GM21825 (cell line): ENCODE data around the gene AIP.
"Not testable (repeated sequence)": the region's sequence is repeated elsewhere in the genome, so short reads cannot be mapped to it uniquely, and the experiment has no call there.

Experiments
- ATAC-seq: cut with Tn5 transposase; IDR thresholded peaks from one replicate; pipeline ENCODE4 v1.9.1; 2021; ENCODE audit warnings: mild to moderate bottlenecking, moderate library complexity; ENCODE audit not compliant: unreplicated experiment

The AIP gene

DNA sequence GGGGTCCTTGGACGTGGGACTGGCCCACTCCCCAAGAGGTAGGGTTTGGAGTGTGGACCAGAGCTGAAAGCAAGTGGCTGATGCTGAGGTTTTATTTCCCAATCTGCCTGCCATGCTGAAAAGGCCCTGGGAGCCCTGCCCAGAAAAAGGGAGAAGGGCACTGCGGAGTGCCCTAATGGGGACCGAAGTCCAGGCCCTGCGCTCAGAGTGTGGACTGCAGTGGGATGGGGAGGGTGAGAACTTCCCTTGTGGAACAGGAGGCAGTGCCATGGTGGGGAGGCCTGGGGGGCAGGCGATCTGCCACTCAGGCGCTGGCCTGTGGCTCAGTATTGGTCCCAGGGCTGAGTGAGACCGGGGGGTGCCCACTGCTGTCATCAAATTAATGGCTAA lies 34.6 kb upstream of the AIP start:
- no peak for ATAC-seq

GRCh38 chr11:67449116-67449844 lies 33.5 kb upstream of the AIP start:
- no peak for ATAC-seq

GRCh38 chr11:67450796-67451657 lies 31.8 kb upstream of the AIP start:
- no peak for ATAC-seq

DNA sequence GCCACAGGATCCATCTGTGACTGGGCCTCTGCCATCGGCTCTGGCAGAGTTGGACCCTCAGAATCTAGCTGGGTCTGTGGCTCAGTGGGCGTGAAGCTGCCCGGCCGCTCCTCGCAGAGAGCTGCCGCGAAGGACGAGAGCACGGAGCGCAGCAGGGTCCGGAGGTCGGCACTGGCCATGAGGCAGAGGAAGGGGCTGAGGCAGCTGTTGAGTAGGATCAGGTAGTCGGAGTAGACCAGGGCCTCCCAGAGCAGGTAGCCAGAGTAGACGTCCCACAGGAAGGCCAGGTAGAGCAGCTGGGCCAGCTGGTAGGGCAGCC lies 31.2 kb upstream of the AIP start:
- ATAC-seq: no peak

DNA sequence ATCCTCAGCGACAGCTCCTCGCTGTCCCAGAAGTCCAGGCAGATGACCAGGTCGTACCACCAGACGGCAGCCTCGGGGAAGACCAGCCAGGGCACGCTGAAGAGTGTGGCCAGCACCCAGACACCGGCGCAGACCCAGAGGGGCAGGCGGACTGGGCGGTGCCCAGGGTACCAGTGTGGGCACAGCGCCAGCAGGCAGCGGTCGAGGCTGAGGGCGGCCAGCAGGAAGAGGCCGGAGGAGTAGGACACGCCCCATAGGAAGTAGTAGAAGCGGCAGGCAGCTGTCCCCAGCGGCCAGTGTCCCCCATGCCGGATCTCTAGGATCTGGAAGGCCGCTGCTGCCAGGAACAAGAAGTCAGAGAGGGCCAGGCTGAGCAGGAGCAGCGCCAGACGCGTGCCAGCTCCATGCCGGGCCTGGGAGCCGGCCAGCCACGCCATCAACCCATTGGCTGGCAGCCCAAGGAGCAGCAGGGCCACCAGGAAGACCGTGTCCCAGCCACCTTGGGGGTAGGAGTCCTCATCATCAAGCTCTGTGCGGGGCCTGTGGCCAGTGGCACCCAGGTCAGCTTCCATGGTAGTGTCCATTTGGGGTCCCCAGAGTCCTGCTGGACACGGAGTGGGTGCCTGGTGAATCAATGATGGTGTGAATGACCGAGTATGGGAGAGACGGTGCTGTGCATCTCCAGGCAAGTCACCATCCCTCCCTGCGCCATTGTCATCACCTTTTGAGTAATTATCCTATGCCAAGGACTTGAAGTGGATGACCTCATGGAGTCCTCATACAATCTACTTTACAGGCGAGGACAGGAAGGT lies 30.5 kb upstream of the AIP start, which contains the start of gene GPR152:
Gene GPR152, minus strand, starts transcription at position 589 of the 812 bp plus-strand sequence. Its CDS starts 5 bp downstream, at position 584.
- ATAC-seq: no peak

DNA sequence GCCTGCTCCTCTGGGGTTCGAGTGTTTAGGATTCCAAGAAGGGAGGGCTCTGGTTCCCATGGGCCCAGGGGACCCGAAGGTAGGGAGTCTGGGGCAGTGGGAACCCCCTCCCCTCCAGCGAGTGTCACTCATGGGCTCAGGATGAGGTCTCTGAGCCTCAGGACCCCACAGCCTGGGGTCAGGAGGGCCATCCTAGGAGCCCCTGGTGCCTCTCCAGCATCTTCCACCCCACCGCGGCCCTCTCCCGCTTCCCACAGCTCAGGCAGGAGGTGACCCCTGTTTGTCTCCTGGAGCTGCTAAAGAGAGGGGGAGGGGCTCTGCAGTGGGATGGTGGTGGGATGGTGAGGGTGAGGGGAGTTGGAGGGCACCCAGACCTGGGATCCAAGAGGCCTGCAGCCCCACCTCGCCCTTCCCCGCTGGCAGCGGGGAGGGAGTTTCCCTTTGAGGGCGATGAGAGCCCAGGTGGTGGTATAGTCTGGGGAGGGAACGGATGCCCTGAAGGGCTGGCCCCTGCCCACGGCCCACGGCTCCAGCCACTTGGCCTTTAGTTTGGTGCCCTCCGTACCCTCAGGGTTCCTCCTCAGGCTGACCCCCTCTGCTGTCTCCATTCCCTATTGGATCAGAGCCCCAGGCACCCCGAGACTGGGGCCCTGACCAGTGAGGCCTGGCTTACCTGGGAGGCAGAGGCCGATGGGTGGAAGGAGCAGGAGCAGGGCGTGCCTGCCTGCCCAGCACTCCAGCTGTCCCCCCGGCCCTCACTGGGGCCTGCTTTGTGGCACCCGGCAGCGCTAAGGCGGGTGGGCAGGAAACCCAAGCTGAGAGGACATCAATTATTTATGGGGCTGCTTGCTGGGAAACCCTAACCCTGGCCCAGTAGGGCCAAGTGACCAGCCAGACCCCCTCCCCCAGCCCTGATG lies 28.8 kb upstream of the AIP start:
- no peak for ATAC-seq

- ATAC-seq: no peak
These were observed 27.8 kb upstream of the AIP start, which contains the start of gene CABP4 for GRCh38 chr11:67455054-67455453. Gene CABP4 (plus strand): TSS chr11:67455354. CDS start chr11:67455424, 70 bp downstream.

DNA sequence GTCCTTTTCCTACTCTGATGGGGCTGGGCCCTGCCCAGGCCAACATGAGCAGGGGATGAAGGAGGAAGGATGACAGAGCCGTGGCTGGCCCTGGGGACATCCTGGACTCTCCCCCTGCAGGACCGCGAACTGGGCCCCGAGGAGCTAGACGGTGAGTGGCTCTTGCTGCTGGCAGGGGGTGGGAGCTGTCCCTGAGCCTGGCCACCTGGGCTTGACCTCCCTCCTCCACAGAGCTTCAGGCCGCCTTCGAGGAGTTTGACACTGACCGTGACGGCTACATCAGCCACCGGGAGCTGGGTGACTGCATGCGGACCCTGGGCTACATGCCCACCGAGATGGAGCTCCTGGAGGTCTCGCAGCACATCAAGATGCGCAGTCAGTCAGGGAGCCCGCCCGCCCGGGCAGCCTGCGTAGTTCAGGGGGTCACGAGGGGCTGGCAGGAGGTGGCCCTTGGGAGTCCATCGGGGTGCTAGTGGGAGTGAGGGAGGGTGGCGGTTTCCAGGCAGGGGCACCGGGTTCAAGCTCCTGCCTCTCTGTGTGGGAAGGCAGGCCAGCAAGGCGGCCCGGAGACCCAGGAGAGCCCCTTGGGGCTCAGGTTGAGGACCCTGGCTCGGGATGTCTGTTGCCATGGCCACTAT lies 26.6 kb upstream of the AIP start:
- no peak for ATAC-seq

- no peak for ATAC-seq
These were observed 25.4 kb upstream of the AIP start for GRCh38 chr11:67457453-67457852.

- no peak for ATAC-seq
These were observed 24.6 kb upstream of the AIP start for GRCh38 chr11:67458266-67458665.

- no peak for ATAC-seq
These were observed 19.6 kb upstream of the AIP start for GRCh38 chr11:67463186-67463585.

DNA sequence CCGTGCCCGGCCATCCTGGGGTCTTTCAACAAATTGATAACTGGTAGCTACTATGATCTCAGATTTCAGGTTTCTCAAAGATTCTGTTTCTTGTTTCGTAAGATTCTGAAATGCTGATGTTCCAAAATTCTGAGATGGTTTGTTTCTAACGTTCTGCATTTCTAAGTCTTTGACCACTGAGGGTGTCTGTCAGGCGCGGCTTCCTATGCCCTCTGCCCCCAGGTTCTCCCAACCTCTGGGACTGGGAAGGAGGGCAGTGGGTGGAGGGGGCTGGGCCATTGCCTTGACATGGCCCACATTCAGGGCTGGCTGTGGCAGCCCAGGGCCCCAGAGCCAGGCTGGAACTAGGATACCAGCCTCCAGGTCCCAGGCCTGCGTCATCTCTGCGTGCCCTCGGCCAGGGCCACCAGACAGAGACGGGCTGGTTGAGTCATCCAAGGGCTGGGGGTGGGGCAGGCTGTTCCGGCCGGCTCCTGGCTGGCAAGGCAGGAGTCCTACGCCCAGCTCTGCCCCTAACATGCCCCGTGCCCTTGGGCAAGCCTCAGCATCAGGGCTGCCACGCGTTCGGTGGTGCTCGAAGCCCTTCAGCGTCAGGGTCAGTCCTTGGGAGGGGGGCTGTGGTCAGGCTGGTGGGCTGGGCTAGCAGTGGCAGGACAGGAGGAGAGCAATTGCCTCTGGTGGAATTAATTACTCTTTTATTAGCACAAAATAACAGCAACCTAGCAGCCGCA lies 19.0 kb upstream of the AIP start:
- ATAC-seq: no peak

- peak; percentile 51 for ATAC-seq
These were observed 18.2 kb upstream of the AIP start for GRCh38 chr11:67464411-67465188.

GRCh38 chr11:67465189-67465510 lies 17.7 kb upstream of the AIP start:
- no peak for ATAC-seq

DNA sequence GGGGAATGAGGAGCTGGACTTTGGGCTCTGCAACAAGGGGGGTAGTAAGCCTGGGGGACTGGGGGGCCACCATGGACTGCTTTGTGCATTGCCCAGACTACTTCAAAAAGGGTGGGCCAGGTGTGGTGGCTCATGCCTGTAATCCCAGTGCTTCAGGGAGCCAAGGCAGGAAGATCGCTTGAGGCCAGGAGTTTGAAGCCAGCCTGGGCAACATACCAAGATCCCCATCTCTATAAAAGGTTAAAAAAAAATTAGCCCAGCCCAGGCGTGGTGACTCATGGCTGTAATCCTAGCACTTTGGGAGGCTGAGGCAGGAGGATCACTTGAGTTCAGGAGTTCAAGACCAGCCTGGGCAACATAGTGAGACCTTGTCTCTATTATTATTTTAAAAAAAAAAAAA lies 17.3 kb upstream of the AIP start:
- ATAC-seq: not testable (repeated sequence)

GRCh38 chr11:67466367-67466766 lies 16.5 kb upstream of the AIP start:
- ATAC-seq: no peak

GRCh38 chr11:67466962-67467771 lies 15.7 kb upstream of the AIP start:
- no peak for ATAC-seq

DNA sequence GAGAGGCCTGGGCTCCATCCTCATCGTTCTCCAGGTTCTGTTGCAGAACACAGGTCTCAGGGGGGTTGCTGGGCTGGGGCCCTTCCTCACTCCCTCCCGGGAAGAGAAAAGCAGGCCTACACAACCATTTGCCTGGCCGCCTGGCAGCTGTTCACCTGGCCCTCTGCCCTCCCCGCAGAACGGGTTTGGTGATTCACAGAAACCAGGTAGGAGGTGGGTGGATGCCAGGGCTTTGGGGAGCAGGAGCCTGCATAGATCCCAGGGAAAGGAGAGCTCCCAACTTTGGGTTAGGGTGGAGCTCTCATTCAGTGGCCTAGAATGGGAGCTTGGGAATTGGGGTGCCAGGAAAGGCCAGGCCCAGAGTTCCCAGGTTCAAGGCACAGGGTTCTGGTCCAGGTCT lies 14.8 kb upstream of the AIP start:
- no peak for ATAC-seq
